Activated naive CD4-positive, alpha-beta T cell (primary cell): ENCODE measurements around the gene FAHD1.
A peak's percentile ranks its signal among the peaks of the same experiment; 100 is the strongest.

Experiments
- DNase-seq, 4 experiments: peaks; one replicate each; lab custom pipeline; 2025; lab: John Stamatoyannopoulos, UW

Gene FAHD1

DNA sequence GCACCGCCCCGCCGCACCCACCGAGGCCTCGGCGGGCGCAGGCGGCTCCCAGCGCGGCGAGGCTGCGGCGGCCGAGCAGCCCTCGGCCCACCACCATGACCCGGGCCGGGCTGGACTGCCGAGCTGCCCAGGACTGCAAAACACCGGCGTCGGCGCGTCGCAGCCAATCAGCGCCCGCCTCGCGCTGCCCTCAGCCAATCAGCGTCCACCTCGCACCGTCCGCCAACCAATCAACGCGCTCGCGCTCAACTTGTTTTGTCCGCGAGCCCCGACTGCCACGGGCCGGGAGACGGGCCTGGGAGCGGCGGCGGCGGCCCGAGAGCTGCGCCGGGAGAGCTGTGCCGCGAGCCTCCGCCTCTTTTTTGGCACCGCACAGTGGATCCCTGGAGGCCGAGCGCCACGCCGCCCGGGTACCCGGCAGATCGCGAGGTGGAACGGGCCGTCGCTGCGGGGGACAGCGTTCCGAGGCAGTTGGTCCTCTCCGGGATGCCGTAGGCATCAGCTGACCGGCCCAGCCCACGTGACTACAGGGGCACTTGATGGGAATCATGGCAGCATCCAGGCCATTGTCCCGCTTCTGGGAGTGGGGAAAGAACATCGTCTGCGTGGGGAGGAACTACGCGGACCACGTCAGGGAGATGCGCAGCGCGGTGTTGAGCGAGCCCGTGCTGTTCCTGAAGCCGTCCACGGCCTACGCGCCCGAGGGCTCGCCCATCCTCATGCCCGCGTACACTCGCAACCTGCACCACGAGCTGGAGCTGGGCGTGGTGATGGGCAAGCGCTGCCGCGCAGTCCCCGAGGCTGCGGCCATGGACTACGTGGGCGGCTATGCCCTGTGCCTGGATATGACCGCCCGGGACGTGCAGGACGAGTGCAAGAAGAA, at the start of gene FAHD1, which contains the start of gene HAGH:
Gene FAHD1, plus strand, starts transcription at position 516 of the 883 bp plus-strand sequence. Its CDS starts 33 bp downstream, at position 549.
Gene HAGH, minus strand, starts transcription at position 135 of the 883 bp plus-strand sequence. Its CDS starts 38 bp downstream, at position 97.
- DNase-seq: peak; percentile 75 to 81 (median 77)

DNA sequence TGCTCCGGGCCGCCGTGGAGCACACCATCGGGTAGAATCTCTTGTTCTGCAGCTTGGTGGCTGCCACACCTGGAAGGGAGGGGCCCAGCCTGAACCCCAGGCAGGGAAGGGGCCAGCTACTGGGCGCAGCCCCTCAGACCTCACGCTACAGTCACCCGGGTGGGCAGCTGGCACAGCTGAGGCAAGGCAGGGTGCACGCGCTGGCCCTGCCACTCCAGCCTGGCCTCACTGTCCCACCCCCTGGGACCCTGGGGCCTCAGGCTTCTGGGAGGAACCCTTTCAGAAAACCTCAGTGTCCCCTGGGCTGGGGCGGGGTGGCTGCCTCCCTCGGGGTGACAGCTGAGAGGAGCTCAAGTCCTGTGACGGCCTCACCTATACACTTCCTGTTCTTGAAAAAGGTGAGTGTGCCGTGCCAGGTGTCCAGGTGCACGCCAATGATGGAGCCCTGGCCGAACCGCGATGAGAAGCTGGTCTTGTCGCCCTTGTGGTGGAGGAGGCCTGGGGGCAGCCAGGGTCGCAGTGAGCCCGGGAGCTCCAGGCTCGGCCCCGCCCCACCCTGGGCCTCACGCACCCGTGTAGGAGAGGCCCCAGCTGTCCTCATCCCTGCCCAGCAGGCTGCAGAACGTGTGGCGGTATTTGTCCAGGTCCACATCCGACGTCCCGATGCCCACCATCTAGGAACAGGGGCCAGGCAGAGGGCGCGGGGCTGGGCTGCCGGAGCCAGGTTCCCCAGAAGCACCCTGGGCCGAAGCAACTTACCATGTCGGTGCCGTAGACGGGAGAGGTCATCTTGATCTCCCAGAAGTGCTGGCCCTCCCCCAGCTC, 49.4 kb upstream of the FAHD1 start:
- DNase-seq: no peak

DNA sequence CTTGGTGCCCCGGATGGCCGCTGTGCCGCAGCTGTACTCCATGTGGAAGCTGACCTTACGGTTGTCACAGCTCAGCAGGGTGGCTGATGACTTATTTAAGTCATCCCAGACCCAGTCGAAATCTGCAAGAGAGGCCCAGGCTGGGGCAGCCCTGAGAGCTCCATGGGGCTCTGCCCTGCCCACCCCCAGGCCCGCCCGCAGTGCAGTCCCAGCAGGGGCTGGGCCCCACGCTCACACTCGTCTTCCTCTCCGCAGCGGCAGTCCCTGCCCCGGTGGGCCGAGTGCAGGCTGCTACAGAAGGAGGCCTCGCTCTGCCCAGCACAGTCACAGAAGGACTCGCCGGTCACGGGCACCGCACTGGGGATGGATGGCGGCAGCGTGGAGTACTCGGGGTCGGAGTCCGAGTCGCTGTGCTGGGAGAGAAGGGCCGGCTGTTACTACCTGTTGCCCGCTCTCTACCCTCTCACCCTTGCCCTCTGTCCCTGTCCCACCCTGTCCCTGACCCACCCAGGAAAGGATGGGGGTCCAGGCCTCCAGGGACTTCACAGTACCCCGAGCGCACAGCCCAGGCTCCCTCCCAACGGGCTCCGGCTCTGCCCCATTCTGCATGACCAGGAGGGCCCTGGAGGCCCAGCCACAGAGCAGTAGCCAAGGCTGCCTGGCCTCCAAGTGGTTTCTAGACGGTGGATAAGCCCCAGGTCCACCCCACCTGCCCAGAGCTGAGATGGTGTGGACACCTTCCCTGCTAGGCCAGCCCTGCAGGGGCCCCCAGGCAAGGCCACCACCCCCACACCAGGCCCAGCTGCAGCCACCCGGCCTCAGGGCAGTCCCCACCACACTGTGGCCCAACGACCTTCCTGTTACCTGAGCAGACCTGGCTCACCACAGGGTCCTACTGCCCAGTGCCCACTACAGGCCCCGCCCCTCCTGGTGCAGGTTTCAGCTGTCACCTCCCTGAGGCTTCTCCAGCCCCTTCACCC, 48.5 kb upstream of the FAHD1 start:
- DNase-seq: no peak

DNA sequence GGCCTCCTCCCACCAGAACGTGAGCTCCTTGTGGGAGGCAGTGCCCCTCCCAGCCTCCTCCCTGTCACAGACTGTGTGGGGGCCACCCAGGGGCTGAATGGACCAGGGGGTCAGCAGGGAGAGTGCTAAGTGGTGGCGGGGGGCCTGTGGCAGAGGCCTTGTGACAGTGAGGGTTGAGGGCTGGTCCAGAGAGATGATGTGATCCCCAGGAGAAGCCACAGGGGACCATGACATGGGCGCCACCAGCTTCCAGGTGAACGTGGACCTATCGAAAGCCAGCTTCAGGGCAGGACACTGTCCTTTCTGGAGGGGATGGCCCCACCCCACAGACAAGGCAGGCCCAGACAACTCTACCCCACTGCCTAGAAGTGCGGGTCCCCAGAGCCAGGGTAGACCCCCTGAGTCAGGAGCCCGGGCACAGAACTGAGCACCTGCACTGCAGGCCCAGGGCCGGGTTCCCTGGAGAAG, 47.7 kb upstream of the FAHD1 start:
- DNase-seq: no peak

DNA sequence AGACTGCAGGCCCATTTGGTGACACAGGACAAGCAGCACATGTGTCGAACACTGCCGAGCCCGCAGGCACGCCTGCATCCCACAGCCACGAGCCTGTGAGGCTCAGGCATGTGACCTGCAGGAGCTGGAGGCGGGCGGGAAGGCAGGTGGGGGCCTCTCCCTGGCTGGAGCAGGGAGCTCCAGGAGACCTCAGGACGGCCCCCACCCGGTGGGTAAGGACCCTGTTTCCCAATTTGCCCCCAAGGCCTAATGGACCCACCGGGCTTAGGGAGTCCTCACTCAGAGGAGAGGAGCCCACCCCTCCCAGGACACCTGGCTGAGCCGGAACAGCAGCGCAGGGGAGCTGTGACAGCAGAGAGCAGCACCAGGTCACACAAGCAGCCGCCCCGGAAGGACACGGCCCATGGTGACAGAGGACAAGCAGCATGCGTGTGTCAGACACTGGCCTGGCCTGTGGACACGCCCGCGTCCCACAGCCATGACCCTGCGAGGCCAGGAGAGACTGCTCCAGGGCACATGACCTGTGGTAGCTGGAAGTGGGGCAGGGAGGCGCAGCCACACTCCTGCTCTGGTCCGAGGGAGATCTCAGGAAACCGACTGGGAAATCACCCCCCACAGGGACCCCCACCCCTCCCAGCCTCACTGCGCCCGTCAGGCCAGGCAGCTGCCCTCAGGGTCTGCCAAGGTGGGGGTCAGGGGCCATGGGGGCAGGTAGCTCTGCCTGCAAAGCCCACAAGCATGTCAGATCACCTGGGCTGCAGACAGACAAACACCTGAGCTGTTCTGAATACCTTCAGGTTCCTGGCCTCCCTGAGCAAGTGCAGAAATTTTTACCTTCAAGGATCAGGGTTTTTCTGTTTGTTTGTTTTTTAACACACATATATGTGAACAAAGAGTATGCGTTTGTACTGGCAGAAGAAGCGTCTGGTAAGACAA, 47.0 kb upstream of the FAHD1 start:
- DNase-seq: no peak

DNA sequence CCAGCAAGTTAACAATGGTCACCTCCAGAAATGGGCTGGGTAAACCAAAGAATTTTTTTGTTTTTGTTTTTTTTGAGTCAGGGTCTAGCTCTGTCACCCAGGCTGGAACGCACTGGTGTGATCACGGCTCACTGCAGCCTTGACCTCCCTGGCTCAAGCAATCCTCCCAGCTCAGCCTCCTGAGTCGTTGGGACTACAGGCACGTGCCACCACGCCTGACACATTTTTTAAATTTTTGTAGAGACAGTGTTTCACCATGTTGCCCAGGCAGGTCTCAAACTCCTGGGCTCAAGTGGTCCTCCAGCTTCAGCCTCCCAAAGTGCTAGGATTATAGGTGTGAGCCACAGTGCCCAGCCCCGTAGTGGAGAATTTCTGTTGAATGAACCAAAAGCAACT, 46.3 kb upstream of the FAHD1 start:
- no peak for DNase-seq

DNA sequence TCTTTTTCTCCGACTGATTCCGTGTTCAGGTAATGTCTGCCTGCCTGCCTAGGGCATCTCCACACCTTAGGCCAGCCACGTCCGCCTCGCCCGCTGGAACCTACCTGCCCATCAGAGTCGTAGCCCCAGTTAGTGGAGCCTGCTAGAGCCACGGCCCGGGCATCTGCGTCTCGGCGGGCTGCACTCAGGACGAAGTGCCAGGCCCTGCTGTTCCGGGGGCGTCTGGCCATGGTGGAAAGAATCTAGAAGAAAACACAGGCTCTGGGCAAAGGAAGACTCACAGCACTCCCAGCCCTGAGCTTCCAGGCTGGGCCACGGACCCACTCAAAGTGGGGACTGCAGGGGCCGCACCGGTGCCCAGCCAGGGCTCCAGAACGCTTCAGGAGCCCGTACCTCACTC, 45.8 kb upstream of the FAHD1 start:
- no peak for DNase-seq

DNA sequence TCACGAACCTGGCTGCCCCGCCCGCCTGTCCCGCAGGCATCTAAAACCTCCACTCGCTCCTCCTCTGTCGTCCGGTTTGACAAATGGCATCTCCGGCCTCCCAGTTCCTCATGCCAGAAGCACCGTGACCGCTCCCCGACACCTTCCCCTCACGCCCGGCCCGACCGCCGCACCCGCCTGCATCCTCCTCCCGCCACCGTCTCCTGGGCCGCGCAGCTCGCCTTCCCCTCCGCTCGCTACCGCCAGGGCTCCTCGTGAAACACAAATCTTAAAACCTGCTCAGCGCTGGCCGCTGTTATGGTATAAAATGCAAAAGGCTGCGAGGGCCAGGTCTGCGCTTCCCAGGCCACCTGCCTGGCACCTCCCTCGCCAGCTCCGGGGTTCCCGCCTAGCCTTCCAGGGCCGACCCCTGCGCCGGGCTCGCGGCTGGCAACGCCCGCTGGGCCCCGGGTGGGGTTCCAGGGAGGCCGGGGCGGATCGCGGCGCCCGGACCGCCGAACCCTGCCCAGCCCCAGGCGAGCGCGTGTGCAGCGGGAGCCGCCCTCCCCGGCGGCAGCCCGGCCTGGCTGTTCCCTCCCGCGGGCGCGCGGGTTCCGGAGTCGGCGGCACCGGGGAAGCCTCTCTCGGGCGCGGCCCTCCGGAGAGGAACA, 45.1 kb upstream of the FAHD1 start:
- DNase-seq: peak in 1 of 4 experiments; percentile 38

DNA sequence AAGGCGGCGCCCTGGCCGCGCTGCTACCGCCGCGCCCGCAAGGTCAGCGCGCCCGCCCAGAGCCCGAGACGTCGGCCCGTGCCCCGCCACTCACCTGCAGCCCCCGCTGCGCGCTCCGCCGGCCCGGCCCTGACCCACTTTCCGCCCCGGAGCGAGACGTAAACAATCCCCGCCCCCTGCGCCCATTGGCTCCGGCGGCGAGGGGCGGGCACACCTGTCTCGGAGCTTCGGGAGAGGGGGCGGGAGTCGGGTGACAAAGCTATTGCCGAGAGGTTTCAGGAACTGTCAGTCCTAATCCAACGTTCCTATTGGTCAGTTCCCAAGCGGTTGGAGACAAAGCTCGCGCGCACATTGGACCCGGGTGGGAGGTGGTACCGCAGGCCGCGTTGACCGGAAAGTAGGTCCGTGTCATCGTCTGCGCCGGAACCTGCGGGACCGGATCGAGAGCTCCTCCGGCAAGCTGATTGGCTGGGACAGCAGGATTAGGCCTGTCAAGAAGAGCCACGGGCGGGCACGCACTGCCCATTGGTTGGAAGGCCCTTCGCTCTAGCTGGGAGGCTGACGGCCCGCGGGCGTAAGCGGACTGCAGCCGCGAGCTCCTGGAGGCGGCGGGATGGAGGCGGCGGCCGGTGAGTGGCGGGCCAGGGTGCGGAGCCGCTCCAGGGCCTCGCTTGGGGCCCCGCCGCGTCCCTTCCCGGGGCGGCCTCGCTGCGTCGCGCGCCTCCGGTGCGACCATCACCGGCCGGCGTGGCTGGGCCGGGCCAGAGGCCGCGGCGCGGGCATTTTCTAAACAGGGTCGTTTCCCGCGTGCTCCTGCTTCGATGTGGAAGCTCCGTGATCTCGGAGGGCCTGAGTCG, 44.4 kb upstream of the FAHD1 start, which contains the start of the genes NUBP2 and SPSB3:
Gene NUBP2, plus strand, starts transcription at position 553 of the 857 bp plus-strand sequence. Its CDS starts 61 bp downstream, at position 614.
Gene SPSB3, minus strand, starts transcription at position 164 of the 857 bp plus-strand sequence. CDS start 1,088 bp downstream, outside the sequence.
- DNase-seq: peak; percentile 92 to 96 (median 93)

DNA sequence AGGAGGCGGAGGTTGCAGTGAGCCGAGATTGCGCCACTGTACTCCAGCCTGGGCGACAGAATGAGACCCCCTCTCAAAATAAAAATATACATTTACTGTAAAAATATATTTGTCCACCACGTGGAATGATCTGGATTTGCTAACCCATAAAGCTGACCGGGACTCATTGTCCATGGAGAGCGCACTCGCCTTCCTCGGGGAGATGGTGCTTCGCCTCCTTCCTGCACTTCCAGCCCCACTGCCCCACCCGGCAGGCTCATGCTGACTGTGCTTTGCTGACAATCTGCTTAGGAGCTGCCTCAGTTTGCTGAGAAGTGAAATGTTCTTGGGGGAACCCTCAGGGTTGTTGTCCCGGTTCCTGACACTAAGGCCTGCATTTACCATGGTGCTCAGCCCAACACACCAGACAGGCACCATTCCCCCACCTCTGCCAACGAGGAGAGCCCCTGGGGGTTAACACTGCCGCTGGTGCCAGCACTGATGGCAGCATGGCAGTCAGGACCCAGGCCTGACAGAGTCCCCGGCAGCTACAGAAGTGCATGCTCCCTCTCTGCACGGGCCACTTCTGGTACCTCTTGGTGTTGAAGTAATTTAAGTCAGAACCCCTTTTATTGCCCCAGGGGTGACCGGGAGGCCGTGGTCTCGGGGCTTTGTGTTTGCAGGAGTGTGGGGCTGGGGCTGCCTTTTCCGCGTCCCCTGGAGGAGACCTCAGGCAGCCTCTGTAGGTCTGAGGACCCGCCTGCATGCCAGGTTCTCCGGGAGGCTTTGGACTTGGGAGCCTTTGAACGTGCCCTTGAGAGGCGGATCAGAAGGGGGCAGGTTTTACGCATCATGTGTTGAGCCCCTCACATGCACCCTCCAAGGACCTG, 41.8 kb upstream of the FAHD1 start:
- no peak for DNase-seq

DNA sequence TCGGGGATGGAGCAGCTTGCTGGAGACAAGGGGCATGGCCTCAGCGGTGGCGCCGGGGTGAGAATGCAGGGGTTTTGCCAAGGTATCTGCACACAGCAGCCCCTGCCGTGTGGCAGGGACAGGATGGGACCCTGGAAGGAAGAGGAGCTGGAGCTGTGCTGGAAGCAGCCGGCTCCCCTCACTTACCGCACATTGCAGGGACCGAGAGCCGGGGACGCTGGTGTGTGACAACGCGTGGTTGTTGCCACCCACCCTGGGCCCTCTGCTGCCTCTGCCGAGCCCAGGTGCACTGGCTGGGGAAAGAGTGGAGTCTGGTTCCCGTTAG, 41.2 kb upstream of the FAHD1 start:
- no peak for DNase-seq

DNA sequence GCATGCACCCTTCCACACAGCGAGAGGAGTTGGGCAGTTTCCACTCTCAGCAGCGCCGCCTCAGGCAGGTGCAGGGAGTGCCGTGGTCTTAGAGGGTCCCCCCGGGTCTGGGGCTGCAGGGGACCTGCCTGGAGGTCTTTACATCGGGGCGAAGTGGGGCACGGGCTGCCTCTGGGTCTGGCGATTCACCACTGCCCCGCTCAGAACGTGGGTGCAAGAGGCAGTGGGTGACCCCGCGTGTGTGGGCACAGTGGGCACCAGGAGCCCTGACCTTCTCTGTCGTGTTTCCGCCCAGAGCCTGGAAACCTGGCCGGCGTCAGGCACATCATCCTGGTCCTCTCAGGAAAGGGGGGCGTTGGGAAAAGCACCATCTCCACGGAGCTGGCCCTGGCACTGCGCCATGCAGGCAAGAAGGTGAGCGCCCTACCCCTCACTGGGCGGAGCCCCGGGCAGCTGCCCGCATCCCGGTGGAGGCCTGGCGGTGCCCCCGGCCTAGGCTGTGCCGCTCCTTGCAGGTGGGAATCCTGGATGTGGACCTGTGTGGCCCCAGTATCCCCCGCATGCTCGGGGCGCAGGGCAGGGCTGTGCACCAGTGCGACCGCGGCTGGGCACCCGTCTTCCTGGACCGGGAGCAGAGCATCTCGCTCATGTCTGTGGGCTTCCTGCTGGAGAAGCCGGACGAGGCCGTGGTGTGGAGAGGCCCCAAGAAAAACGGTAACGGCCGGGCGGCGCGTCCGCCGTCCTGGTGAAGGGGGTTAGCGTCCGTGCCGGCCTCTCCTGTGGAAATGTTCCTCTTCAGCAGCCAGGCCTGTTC, 40.6 kb upstream of the FAHD1 start:
- no peak for DNase-seq

DNA sequence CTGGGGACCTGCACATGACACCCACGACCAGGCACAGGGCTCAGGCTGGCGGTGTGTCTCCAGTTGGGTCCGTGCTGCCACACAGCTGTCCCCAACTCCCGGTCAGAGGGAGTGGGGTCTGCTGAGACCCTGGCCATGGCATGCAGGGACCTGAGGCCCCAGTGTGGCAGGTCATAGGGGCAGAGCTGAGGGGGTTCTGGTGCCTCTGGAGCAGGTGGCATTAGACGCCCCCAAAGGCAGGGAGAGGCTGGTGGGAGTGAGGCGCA, 40.0 kb upstream of the FAHD1 start:
- DNase-seq: no peak

DNA sequence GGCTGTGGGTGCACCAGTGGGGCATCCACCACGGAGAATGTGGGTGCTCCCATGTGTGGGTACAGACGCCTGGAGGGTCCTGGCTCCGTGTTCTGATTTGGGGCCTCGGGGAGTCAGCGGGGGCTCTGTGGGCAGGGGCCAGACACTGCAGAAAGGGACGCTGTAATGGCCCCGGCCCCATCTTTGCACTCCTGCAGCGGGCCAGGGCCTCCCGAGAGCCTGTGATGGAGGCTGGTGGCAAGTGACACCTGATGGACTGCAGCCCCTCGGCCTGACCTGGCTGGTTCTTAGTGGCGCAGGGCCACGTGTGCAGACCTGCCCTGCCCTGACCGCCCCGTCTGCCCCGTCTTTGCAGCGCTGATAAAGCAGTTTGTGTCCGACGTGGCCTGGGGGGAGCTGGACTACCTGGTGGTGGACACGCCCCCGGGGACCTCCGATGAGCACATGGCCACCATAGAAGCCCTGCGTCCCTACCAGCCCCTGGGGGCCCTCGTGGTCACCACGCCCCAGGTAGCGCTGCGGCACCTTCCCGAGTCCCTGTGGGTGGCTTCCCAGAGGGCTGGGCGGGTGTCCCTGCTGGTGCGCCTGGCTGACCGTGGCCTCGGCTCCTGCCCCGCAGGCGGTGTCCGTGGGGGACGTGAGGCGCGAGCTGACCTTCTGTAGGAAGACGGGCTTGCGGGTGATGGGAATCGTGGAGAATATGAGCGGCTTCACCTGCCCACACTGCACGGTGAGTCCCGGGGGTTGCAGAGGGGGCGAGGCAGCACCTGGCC, 39.5 kb upstream of the FAHD1 start:
- DNase-seq: no peak

DNA sequence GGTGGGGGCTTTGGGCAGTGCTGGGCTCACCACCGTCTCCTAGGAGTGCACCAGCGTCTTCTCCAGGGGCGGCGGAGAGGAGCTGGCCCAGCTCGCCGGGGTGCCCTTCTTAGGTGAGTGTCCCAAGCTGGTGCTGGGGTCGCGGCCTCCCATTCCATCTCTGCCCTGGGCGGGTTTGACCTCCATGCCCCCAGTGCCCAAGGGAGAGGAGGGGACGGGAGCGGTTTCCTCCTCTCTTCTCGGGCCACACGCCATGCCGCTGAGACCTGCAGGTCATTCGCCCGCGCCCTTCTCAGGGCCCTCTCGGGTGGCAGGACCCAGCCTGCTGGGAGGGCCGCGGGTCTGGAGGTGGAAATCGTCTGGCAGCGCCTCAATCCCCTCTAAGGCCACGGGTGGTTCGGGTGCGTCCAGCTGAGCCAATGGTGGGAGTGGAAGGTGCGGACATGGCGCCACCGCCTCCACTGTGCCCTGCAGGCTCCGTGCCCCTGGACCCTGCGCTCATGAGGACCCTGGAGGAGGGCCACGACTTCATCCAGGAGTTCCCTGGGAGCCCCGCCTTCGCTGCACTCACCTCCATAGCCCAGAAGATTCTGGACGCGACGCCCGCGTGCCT, 38.8 kb upstream of the FAHD1 start:
- DNase-seq: no peak

DNA sequence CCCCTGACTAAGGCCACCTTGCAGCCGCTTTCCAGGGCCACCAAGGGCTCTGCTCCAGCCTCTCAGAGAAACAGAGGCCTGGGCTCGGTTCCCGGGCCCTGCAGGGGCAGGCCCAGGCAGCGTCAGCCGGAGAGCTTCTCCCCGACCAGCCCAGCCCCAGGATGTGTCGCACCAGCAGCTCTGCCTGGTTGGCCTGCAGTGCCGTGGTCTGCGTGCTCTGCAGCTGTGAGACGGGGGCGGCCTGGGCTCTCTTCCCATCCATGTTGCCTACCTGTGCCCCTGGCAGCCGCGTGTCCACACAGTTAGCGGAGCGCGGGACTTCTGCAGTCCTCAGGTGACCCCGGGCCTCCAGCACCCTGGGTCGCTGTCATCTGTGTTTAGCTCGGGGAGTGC, 38.3 kb upstream of the FAHD1 start:
- no peak for DNase-seq
